Cardiac muscle cell (in vitro differentiated cells and primary cell): ENCODE results near the gene CACNG5. TPM values are rescaled to one million over a fixed set of nuclear protein-coding genes. Genes with fewer than 3 reads are reported as not detected.
A peak's percentile ranks its signal among the peaks of the same experiment; 100 is the strongest.

Experiments
- DNase-seq, 2 donors: peaks; one replicate each; pipeline versions ENCODE4 v3.0.0 to v3.0.0-alpha.2; 2010 to 2017; ENCODE audit warnings: low read depth in 1 of 2, low spot score in 1 of 2
- H3K27ac ChIP-seq: fragments of 200-600 bp; sonication (generic); 2 replicates; pipeline ENCODE4 v1.5.1; 2016
- H3K27me3 ChIP-seq: fragments of 200-600 bp; sonication (generic); 2 replicates; pipeline ENCODE4 v1.6.0; 2016; ENCODE audit warnings: control low read depth
- H3K36me3 ChIP-seq: fragments of 200-600 bp; sonication (generic); 2 replicates; pipeline ENCODE4 v1.5.1; 2016; ENCODE audit warnings: control low read depth
- H3K4me1 ChIP-seq: fragments of 200-600 bp; sonication (generic); 2 replicates; pipeline ENCODE4 v1.8.1; 2017; ENCODE audit warnings: low read depth, mild to moderate bottlenecking, mixed run types
- H3K4me3 ChIP-seq: fragments of 200-600 bp; sonication (generic); 2 replicates; pipeline ENCODE4 v1.5.1; 2016; ENCODE audit warnings: mild to moderate bottlenecking
- H3K9me3 ChIP-seq: fragments of 200-600 bp; sonication (generic); 2 replicates; pipeline ENCODE4 v1.5.1; 2017; ENCODE audit warnings: low read depth, mild to moderate bottlenecking, control low read depth
- CTCF ChIP-seq: IDR thresholded peaks from 2 replicates; pipeline ENCODE4 v1.5.1; 2012; ENCODE audit warnings: low read depth, mild to moderate bottlenecking, low read length
- polyA plus RNA-seq: library from polyadenylated mRNA; unstranded; fragments of >200 nt; fragmentation: Nextera tagmentation; extraction: Ambion mirVana; gene quantifications from 2 replicates; pipeline ENCODE4 v1.2.1, GENCODE V29; 2016
- total RNA-seq: library from RNA; depleted of rRNA; stranded (reverse); fragments of >200 nt; gene quantifications from 2 replicates; pipeline ENCODE4 v1.2.3, GENCODE V29; 2016

Gene CACNG5
- total and polyA plus RNA-seq, 2 experiments from 2014 or later = not detected

GRCh38 chr17:66925811-66926500, 91.0 kb downstream of the CACNG5 start:
- Histone ChIP-seq H3K27me3 (no peaks in the 10 kb centered on the region), H3K27ac (no peak overlapping the region), H3K4me1 (no peaks in the 10 kb centered on the region), H3K36me3 (no peaks in the 10 kb centered on the region), H3K9me3 (no peaks in the 10 kb centered on the region), H3K4me3 (no peak overlapping the region)
- DNase-seq = no peak
- no peak for TF ChIP-seq CTCF

GRCh38 chr17:66928949-66929348, 94.0 kb downstream of the CACNG5 start:
- no peak for TF ChIP-seq CTCF
- H3K4me3 ChIP-seq = no peak overlapping the region
- no peak overlapping the region for H3K27ac ChIP-seq
- H3K36me3 ChIP-seq = no peaks in the 10 kb centered on the region
- H3K27me3 ChIP-seq = no peaks in the 10 kb centered on the region
- H3K9me3 ChIP-seq = no peaks in the 10 kb centered on the region
- no peaks in the 10 kb centered on the region for H3K4me1 ChIP-seq
- DNase-seq = no peak

GRCh38 chr17:66929591-66929990, 94.7 kb downstream of the CACNG5 start:
- Histone ChIP-seq H3K4me1 (no peaks in the 10 kb centered on the region), H3K4me3 (no peak overlapping the region), H3K36me3 (no peaks in the 10 kb centered on the region), H3K9me3 (no peaks in the 10 kb centered on the region), H3K27me3 (no peaks in the 10 kb centered on the region), H3K27ac (no peak overlapping the region)
- TF ChIP-seq CTCF = no peak
- no peak for DNase-seq

GRCh38 chr17:66930933-66931332, 96.0 kb downstream of the CACNG5 start:
- TF ChIP-seq CTCF = no peak
- peak in 1 of 2 donors; percentile 18 for DNase-seq

GRCh38 chr17:66932311-66932710, 97.4 kb downstream of the CACNG5 start:
- TF ChIP-seq CTCF = no peak
- H3K4me3 ChIP-seq = no peak overlapping the region
- no peak overlapping the region for H3K27ac ChIP-seq
- no peaks in the 10 kb centered on the region for H3K27me3 ChIP-seq
- H3K4me1 ChIP-seq = no peaks in the 10 kb centered on the region
- no peak for DNase-seq
- no peaks in the 10 kb centered on the region for H3K9me3 ChIP-seq
- no peaks in the 10 kb centered on the region for H3K36me3 ChIP-seq

More at GRCh38 chr17:66930933-66931332, 96.0 kb downstream of the CACNG5 start:
- Histone ChIP-seq H3K9me3 (no peaks in the 10 kb centered on the region), H3K4me3 (no peak overlapping the region), H3K27ac (no peak overlapping the region), H3K27me3 (no peaks in the 10 kb centered on the region), H3K4me1 (no peaks in the 10 kb centered on the region), H3K36me3 (no peaks in the 10 kb centered on the region)

- no peaks in the 10 kb centered on the region for H3K4me1 ChIP-seq
- DNase-seq = no peak
- TF ChIP-seq CTCF = no peak
- H3K4me3 ChIP-seq = no peak overlapping the region
- no peaks in the 10 kb centered on the region for H3K27me3 ChIP-seq
- no peak overlapping the region for H3K27ac ChIP-seq
- no peaks in the 10 kb centered on the region for H3K36me3 ChIP-seq
- no peaks in the 10 kb centered on the region for H3K9me3 ChIP-seq
Measured at GRCh38 chr17:66934040-66934439, 99.1 kb downstream of the CACNG5 start.
